Left lung (tissue), 10 donors: ENCODE measurements around the gene ERBB4. TPM values are rescaled to one million over a fixed set of nuclear protein-coding genes. Genes with fewer than 3 reads are reported as not detected.

ENCODE experiments used
- ATAC-seq: fragments of 200-7000 bp; cut with Tn5 transposase; one replicate; pipeline ENCODE4 v1.9.1; 2020; ENCODE audit warnings: moderate library complexity
- DNase-seq, 4 donors: peaks; one replicate each; pipeline ENCODE4 v3.0.0-alpha.2; 2013 to 2020
- H3K27ac ChIP-seq, 2 donors: fragments of 200-600 bp; sonication (generic) in 1 of 2; one replicate each; pipeline versions ENCODE4 v1.5.0 to v1.8.0; 2020 to 2021
- H3K27me3 ChIP-seq, 2 donors: fragments of 200-600 bp; sonication (generic) in 1 of 2; one replicate each; pipeline versions ENCODE4 v1.5.0 to v1.8.0; 2020 to 2021
- H3K36me3 ChIP-seq, 2 donors: fragments of 200-600 bp; sonication (generic) in 1 of 2; one replicate each; pipeline versions ENCODE4 v1.5.0 to v1.8.0; 2020 to 2021
- H3K4me1 ChIP-seq, 2 donors: fragments of 200-600 bp; one replicate each; pipeline ENCODE4 v1.8.0; 2021
- H3K4me3 ChIP-seq, 2 donors: fragments of 200-600 bp; sonication (generic) in 1 of 2; one replicate each; pipeline versions ENCODE4 v1.5.0 to v1.8.0; 2020 to 2021; ENCODE audit warnings: mild to moderate bottlenecking in 1 of 2
- H3K9me3 ChIP-seq, 2 donors: fragments of 200-600 bp; sonication (generic) in 1 of 2; one replicate each; pipeline versions ENCODE4 v1.5.0 to v1.8.0; 2020 to 2021
- intact Hi-C, 2 donors: fragments of 100-400 bp; cut with DNase I; formaldehyde crosslinking; loops; one replicate each; pipeline versions ENCODE4 v1.11.2 to v1.14.2; 2022
- polyA plus RNA-seq, 6 donors: library from polyadenylated mRNA; unstranded; fragments of 120-200 nt; gene quantifications; one replicate each; pipeline ENCODE4 v1.2.1, GENCODE V29; 2013; ENCODE audit not compliant: insufficient read length in 6 of 6
- total RNA-seq, 2 donors: library from RNA; stranded (reverse); fragmentation: NEBNext Ultra II Directional; extraction: Animal tissue kit (Norgen Biotek cat#: 25700); gene quantifications; one replicate each; pipeline ENCODE4 v1.2.1, GENCODE V29; 2021
- TF ChIP-seq, protein P1 (sequence below), 2 donors: fragments of 200-600 bp; sonication (generic) in 1 of 2; IDR thresholded peaks; one replicate each; pipeline versions ENCODE4 v1.5.0 to v1.8.0; 2021; ENCODE audit warnings: antibody characterized with exemption in 2 of 2
- donor health status: DM: no; HTN: yes; CAD: no.
- donor health status: DM: no; HTN: no; CAD: no.

Gene ERBB4
- total and polyA plus RNA-seq, 8 donors = 0.89 to 16.0 (median 1.4) TPM

DNA sequence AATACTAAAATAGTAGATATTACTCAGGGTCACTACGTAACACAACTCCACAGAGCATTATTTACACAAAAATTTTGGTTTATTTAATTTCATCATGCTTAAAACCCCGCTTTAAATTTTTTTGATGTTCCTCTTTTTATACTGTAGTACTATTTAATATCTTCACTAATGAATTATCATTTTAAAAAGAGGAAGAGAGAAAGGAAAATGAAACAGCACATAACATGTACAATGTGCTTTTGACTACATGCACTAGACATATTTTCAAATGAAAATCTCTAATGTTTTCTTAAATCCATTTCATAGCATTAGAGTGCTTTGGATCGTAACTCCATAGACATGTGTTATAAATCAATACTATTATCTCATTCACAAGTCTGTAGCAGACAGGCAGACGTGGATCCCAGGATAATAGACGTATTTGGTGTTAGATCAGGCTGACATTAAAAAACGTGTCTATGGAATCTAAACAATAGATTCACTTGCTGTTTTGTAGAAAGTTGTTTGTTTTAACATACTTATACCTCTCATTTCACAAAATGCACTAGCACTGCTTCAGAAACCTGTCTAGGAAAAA is 1085.2 kb downstream of the ERBB4 start:
- Histone ChIP-seq H3K9me3 (no peaks in the 10 kb centered on the region), H3K4me1 (no peaks in the 10 kb centered on the region), H3K36me3 (no peaks in the 10 kb centered on the region), H3K27me3 (no peaks in the 10 kb centered on the region), H3K4me3 (no peak overlapping the region), H3K27ac (no peak overlapping the region)
- TF ChIP-seq, protein P1, sequence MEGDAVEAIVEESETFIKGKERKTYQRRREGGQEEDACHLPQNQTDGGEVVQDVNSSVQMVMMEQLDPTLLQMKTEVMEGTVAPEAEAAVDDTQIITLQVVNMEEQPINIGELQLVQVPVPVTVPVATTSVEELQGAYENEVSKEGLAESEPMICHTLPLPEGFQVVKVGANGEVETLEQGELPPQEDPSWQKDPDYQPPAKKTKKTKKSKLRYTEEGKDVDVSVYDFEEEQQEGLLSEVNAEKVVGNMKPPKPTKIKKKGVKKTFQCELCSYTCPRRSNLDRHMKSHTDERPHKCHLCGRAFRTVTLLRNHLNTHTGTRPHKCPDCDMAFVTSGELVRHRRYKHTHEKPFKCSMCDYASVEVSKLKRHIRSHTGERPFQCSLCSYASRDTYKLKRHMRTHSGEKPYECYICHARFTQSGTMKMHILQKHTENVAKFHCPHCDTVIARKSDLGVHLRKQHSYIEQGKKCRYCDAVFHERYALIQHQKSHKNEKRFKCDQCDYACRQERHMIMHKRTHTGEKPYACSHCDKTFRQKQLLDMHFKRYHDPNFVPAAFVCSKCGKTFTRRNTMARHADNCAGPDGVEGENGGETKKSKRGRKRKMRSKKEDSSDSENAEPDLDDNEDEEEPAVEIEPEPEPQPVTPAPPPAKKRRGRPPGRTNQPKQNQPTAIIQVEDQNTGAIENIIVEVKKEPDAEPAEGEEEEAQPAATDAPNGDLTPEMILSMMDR (IDR thresholded peaks at IDR 0.05) = no peak
- ATAC-seq = no peak
- intact Hi-C loops = loop anchor here in 1 of 2 donors (10.0 kb wide), 1 partner anchor 1101 kb away; no protein-coding TSS in a partner anchor
- DNase-seq = no peak

GRCh38 chr2:211451642-211452041 is 1087.0 kb downstream of the ERBB4 start:
- TF ChIP-seq, protein P1 (IDR thresholded peaks at IDR 0.05) = no peak
- Histone ChIP-seq H3K9me3 (no peaks in the 10 kb centered on the region), H3K4me3 (no peak overlapping the region), H3K4me1 (no peaks in the 10 kb centered on the region), H3K27ac (no peak overlapping the region), H3K27me3 (no peaks in the 10 kb centered on the region), H3K36me3 (no peaks in the 10 kb centered on the region)
- intact Hi-C loops = loop anchor here in 1 of 2 donors (10.0 kb wide), 1 partner anchor 1103 kb away; no protein-coding TSS in a partner anchor
- DNase-seq = no peak
- ATAC-seq = peak; percentile 67

GRCh38 chr2:211449819-211450218 is 1088.8 kb downstream of the ERBB4 start:
- Histone ChIP-seq H3K4me1 (no peaks in the 10 kb centered on the region), H3K9me3 (no peaks in the 10 kb centered on the region), H3K27ac (no peak overlapping the region), H3K4me3 (no peak overlapping the region), H3K36me3 (no peaks in the 10 kb centered on the region), H3K27me3 (no peaks in the 10 kb centered on the region)
- TF ChIP-seq, protein P1 (IDR thresholded peaks at IDR 0.05) = no peak
- DNase-seq (no peak), ATAC-seq (no peak)
- intact Hi-C loops = loop anchor here in 1 of 2 donors (10.0 kb wide), 1 partner anchor 1105 kb away; no protein-coding TSS in a partner anchor

- intact Hi-C loops = no loop called here
- H3K4me1 ChIP-seq = no peaks in the 10 kb centered on the region
- no peaks in the 10 kb centered on the region for H3K36me3 ChIP-seq
- no peaks in the 10 kb centered on the region for H3K9me3 ChIP-seq
- no peak for ATAC-seq
- no peak overlapping the region for H3K4me3 ChIP-seq
- H3K27ac ChIP-seq = no peak overlapping the region
- DNase-seq = no peak
- no peaks in the 10 kb centered on the region for H3K27me3 ChIP-seq
- TF ChIP-seq, protein P1 (IDR thresholded peaks at IDR 0.05) = no peak
Observed at GRCh38 chr2:211447548-211447947, 1091.1 kb downstream of the ERBB4 start.

GRCh38 chr2:211440107-211440506 is 1098.5 kb downstream of the ERBB4 start:
- ATAC-seq (no peak), DNase-seq (no peak)
- no peaks in the 10 kb centered on the region for H3K36me3 ChIP-seq
- H3K27ac ChIP-seq = no peak overlapping the region
- no peaks in the 10 kb centered on the region for H3K4me1 ChIP-seq
- no peak overlapping the region for H3K4me3 ChIP-seq
- TF ChIP-seq, protein P1 (IDR thresholded peaks at IDR 0.05) = no peak
- intact Hi-C loops = no loop called here
- H3K9me3 ChIP-seq = no peaks in the 10 kb centered on the region
- H3K27me3 ChIP-seq = no peaks in the 10 kb centered on the region
